Measurements from ENCODE around the gene PPP4C.

- no peak for TF ChIP-seq GATA1 (IDR thresholded peaks at IDR 0.05; ENCODE audit: low read depth, low read length)
- TF ChIP-seq POLR2A (IDR thresholded peaks at IDR 0.05; ENCODE audit: low read length) = no peak
Observed at GRCh38 chr16:30032083-30032819, 43.5 kb upstream of the PPP4C start.

All from erythroblast (primary cell).